ENCODE measurements around the gene CLK3. TPM values are rescaled to one million over a fixed set of nuclear protein-coding genes. Genes with fewer than 3 reads are reported as not detected.

The CLK3 gene
- total and polyA plus RNA-seq, 2 of the 8 experiments (the other 6 are each of a cell fraction or from before 2014, with no cell fraction given): 43.5 to 67.3 TPM

GRCh38 chr15:74611834-74612233, 3.8 kb upstream of the CLK3 start:
- H2BK15ac ChIP-seq (ENCODE audit: low read length): no peak overlapping the region
- no peak overlapping the region for H2BK20ac ChIP-seq (ENCODE audit: low read length)
- no peak overlapping the region for H2BK12ac ChIP-seq (ENCODE audit: low read depth, low read length)
- no peak for FAIRE-seq
- H3K23ac ChIP-seq (ENCODE audit: insufficient read length): no peak overlapping the region
- H3K4me3 ChIP-seq (ENCODE audit: extremely low read depth in 1 of 4, insufficient read depth in 2 of 4, low read depth in 3 of 4, low read length in 4 of 4): no peak overlapping the region
- H3K23me2 ChIP-seq (ENCODE audit: low read depth, low read length): peaks cover 16% of the 10 kb centered on the region; the same call in 1 of the 2 replicates
- CTCF ChIA-PET (ENCODE audit: partially characterized antibody): interaction anchor here (0.8 to 37.5 kb wide), 9 partner anchors 9 to 289 kb away, joined by 3 to 1439 read pairs (median 4); partner anchors contain the start of genes CSK, CYP1A2 and SEMA7A
- H3K79me1 ChIP-seq (ENCODE audit: low read depth, low read length): peaks cover 1% of the 10 kb centered on the region
- H3K9me3 ChIP-seq (ENCODE audit: insufficient read depth in 2 of 2, low read depth in 1 of 2, low read length in 1 of 2): no peaks in the 10 kb centered on the region
- peaks cover 0 to 15% (median 11%) of the 10 kb centered on the region in 4 experiments; a peak in 5 of 7 replicates for H3K27me3 ChIP-seq (replicated peaks in 1 of 4; ENCODE audit: control insufficient read depth in 3 of 4, extremely low read depth in 1 of 4, insufficient read depth in 3 of 4, low read length in 3 of 4)
- H2AFZ ChIP-seq (ENCODE audit: low read length): no peak overlapping the region
- no peak overlapping the region for H3K4ac ChIP-seq (replicated peaks; ENCODE audit: insufficient read length, low read depth, low read length)
- H3K14ac ChIP-seq (ENCODE audit: insufficient read length): no peak overlapping the region
- H2AK5ac ChIP-seq (ENCODE audit: low read depth, low read length): no peak overlapping the region
- no peak overlapping the region for H4K5ac ChIP-seq (ENCODE audit: insufficient read length, low read depth, low read length)
- TF ChIP-seq EP300 (IDR thresholded peaks at IDR 0.05; ENCODE audit: borderline replicate concordance in 1 of 2, low read depth in 2 of 2, low read length in 2 of 2): no peak
- TF ChIP-seq SIX5 (IDR thresholded peaks at IDR 0.05; ENCODE audit: low read depth, low read length): no peak
- POLR2A ChIA-PET (ENCODE audit: partially characterized antibody): interaction anchor here (1.1 to 10.0 kb wide), 4 partner anchors 8 to 150 kb away, joined by 3 to 122 read pairs (median 6); no protein-coding TSS in a partner anchor
- no peak overlapping the region for H4K8ac ChIP-seq (ENCODE audit: extremely low read depth, insufficient read depth, low read length)
- no peak for DNase-seq (ENCODE audit: low read depth in 1 of 2, low spot score in 2 of 2)
- no peak overlapping the region for H3K9ac ChIP-seq (replicated peaks in 1 of 4; ENCODE audit: extremely low read depth in 1 of 4, low read depth in 3 of 4, low read length in 3 of 4)
- no peak overlapping the region for H3K18ac ChIP-seq (ENCODE audit: extremely low read depth, low read length)
- H2BK5ac ChIP-seq (ENCODE audit: low read depth, low read length): no peak overlapping the region
- H4K20me1 ChIP-seq (replicated peaks in 1 of 2; ENCODE audit: control insufficient read depth in 1 of 2, insufficient read depth in 2 of 2, low read length in 2 of 2): peaks cover 7% of the 10 kb centered on the region in 2 experiments
- no peak overlapping the region for H3K27ac ChIP-seq (ENCODE audit: low read depth, low read length)
- WGBS, 2 experiments (ENCODE audit: extremely low coverage in 1 of 2, insufficient coverage in 1 of 2, insufficient read length in 1 of 2, insufficient replicate concordance in 2 of 2, low coverage in 1 of 2, low lambda C conversion rate in 2 of 2, missing lambda C conversion rate in 1 of 2): 83% methylated on average over 6 of the region's 6 CpGs; no CpG with 5 or more reads in 1 of the 2 experiments
- no peak overlapping the region for H3K56ac ChIP-seq (replicated peaks; ENCODE audit: insufficient read length, low read depth, low read length)
- H3K79me2 ChIP-seq (ENCODE audit: control insufficient read depth in 1 of 2, insufficient read depth in 2 of 2, low read length in 2 of 2): peaks cover 6 to 10% of the 10 kb centered on the region in 2 experiments
- H3K4me2 ChIP-seq (ENCODE audit: insufficient read depth in 1 of 2, low read depth in 2 of 2, low read length in 2 of 2): no peak overlapping the region
- no peaks in the 10 kb centered on the region for H3K36me3 ChIP-seq (ENCODE audit: control insufficient read depth in 2 of 4, insufficient read depth in 4 of 4, low read length in 3 of 4)
- no peak overlapping the region for H2BK120ac ChIP-seq (replicated peaks; ENCODE audit: low read depth, low read length)
- H4K91ac ChIP-seq (replicated peaks; ENCODE audit: insufficient read length, low read length): no peak overlapping the region
- peaks cover 0 to 5% (median 2%) of the 10 kb centered on the region in 4 experiments; a peak in 5 of 7 replicates for H3K4me1 ChIP-seq (replicated peaks in 1 of 4; ENCODE audit: control insufficient read depth in 3 of 4, insufficient read depth in 4 of 4, low read length in 3 of 4)

Measured in H1 (cell line).